H1 (cell line): Measurements from ENCODE around the gene BLNK. TPM values are rescaled to one million over a fixed set of nuclear protein-coding genes. Genes with fewer than 3 reads are reported as not detected.

Experiments used
- polyA plus RNA-seq, 7 experiments: library from polyadenylated mRNA; depleted of rRNA in 3 of 7; stranded (reverse) in 5 of 7; unstranded in 2 of 7; fragments of >200 nt in 5 of 7; fragments of 200-250 nt in 2 of 7; gene quantifications; 1 replicate in 5 of 7; 2 replicates in 1 of 7; 4 replicates in 1 of 7; pipeline versions ENCODE4 v1.2.1 to v1.2.3, GENCODE V29; 2011 to 2013; ENCODE audit warnings: missing spikeins in 2 of 7, mixed read lengths in 2 of 7
- total RNA-seq: library from RNA; stranded (reverse); fragmentation: NEBNext Ultra II Directional; extraction: Animal tissue kit (Norgen Biotek cat#: 25700); gene quantifications from 2 replicates; pipeline ENCODE4 v1.2.1, GENCODE V29; 2021
- TF ChIP-seq, protein P1 (sequence below): IDR thresholded peaks from 2 replicates; pipeline ENCODE4 v1.6.1; 2011; ENCODE audit warnings: low read length, improper control_type of control experiment

Gene BLNK
- total and polyA plus RNA-seq, 2 of the 8 experiments (the other 6 are each of a cell fraction or from before 2014, with no cell fraction given), result not detected

- TF ChIP-seq, protein P1, sequence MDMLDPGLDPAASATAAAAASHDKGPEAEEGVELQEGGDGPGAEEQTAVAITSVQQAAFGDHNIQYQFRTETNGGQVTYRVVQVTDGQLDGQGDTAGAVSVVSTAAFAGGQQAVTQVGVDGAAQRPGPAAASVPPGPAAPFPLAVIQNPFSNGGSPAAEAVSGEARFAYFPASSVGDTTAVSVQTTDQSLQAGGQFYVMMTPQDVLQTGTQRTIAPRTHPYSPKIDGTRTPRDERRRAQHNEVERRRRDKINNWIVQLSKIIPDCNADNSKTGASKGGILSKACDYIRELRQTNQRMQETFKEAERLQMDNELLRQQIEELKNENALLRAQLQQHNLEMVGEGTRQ, result no peak
Measured at GRCh38 chr10:96313344-96313743, 42.0 kb upstream of the BLNK start (continued).
